EL (cell line): Measurements from ENCODE around the gene MASP1.
A peak's percentile ranks its signal among the peaks of the same experiment; 100 is the strongest.

Experiments used
- DNase-seq: peaks from one replicate; pipeline ENCODE4 v3.0.0-alpha.2; 2016

MASP1 gene, protein sequence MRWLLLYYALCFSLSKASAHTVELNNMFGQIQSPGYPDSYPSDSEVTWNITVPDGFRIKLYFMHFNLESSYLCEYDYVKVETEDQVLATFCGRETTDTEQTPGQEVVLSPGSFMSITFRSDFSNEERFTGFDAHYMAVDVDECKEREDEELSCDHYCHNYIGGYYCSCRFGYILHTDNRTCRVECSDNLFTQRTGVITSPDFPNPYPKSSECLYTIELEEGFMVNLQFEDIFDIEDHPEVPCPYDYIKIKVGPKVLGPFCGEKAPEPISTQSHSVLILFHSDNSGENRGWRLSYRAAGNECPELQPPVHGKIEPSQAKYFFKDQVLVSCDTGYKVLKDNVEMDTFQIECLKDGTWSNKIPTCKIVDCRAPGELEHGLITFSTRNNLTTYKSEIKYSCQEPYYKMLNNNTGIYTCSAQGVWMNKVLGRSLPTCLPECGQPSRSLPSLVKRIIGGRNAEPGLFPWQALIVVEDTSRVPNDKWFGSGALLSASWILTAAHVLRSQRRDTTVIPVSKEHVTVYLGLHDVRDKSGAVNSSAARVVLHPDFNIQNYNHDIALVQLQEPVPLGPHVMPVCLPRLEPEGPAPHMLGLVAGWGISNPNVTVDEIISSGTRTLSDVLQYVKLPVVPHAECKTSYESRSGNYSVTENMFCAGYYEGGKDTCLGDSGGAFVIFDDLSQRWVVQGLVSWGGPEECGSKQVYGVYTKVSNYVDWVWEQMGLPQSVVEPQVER

DNA sequence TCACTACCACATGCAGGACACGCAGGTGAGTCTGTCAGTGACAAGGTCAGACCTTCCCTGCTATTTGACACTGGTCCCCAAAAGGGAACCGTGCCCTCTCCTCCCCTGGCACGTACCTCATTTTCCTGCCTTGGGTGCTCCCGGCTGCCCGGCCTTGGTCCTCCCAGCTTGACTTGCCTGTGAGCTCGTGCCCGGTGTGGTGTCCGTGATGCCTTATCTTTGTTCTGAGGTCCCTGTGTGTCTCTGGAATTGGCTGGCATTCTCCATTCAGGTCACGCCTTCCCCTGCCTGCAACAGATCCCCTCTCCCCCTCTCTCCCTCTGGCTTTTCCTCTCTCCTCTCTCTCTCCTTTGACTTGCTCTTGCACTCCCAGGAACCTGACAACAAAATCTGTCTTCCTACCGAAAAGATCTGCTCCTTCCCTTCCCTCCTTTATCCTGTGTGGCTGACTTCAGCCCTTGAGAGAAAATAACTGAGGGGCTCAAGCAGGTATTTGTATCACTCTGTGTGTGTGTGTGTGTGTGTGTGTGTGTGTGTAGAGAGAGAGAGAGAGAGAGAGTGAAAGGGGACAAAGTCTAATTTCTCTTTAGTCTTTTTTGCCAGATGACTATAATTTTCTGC lies at the start of gene MASP1:
MASP1 (minus strand) TSS at position 226 of the 621 bp plus-strand sequence; CDS start at position 121, 105 bp downstream.
- DNase-seq, result peak; percentile 52

DNA sequence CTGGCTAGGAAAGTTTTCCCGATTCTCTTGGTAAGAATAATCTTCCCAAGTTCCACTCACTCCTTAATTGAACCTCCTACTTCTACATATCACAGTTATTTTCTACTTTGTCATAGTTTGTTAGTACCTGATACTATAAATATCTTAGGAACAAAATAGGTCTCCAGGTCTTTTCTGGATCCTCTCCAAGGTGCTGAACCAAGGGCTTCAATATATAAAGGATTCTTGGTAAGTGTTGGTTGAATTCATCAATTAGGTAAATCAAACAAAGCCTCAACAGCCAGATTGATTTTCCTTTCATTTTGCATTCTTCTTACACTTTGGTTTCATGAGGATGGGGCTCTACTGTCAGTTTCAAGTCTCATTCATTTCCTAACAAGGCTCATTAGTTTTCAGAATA lies 49.0 kb upstream of the MASP1 start:
- DNase-seq, result no peak

DNA sequence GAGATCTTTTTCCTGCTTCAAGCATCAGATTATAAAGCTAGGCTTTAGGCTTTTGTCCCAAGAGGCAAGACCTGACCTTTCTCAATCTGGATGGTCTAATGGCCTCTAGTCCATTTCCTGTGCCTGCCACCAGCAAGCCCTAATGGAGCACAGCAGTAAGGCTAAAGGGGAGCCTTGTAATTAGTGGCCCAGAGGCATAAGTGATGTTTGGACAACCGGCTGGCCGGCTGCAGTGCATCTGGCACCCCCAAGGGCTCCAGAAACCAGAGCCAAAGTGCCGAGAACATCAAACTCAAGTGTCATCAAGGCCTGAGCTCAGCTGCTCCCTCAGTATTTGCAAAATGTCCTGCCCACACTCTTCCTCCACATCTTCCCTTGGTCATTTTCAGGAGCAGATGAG lies 44.8 kb upstream of the MASP1 start:
- no peak for DNase-seq

DNA sequence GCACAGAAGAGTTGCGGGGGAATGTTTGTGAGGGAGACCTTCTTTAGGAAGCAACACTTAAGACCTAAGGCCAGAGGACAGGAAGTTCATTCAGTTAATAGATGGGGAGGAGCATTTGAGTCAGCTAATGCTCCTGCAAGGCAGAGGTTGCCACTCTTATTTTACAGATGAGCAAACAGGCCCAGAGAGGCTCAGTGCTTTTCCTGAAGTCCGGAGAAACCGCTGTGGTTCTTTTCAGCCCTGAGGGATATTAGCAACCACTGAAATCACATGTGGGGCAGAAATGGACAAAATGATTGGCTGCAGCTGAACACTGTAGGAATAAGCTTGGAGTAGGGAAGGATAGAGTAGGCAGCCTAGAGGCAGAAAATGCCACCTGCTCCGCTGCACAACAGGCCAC lies 43.4 kb upstream of the MASP1 start:
- DNase-seq, result no peak

DNA sequence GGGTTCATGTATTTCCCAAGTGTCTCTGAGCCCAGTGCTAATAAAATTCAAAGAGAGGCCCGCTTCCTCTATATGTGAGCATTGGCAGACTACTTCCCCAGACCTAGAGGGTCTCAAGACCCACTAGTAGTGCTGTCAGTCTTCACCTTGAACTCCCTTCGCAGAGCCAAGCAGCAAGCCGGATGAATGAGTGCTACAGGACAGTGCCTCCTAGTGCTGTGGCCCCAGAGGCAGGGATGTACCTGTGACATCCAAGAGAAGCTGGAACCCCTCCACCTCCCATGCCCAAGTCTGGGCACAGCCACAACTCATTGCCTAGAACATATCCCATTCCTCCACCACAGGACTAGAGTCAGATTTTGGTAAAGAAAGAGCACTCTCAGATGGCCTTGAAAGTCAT lies 37.2 kb upstream of the MASP1 start:
- no peak for DNase-seq

DNA sequence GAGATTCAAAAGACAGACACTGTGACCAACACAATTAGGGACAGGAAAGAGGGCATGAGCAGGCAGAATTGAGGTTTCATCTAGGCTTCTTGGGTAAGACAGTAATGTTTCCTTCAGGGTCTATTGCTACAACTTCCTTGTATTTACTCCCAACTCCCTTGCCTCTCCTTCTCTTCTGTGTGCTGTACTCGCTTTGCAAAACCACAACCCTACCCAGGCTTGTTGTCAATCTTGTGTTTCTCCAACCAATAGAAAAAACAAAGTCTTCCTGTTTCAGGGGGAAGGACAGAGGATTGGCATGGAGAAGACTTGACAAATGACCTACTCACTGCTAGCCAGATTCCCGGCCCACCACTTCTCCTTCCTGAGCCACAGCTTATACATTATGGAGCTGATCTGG lies 36.3 kb upstream of the MASP1 start:
- DNase-seq, result no peak

DNA sequence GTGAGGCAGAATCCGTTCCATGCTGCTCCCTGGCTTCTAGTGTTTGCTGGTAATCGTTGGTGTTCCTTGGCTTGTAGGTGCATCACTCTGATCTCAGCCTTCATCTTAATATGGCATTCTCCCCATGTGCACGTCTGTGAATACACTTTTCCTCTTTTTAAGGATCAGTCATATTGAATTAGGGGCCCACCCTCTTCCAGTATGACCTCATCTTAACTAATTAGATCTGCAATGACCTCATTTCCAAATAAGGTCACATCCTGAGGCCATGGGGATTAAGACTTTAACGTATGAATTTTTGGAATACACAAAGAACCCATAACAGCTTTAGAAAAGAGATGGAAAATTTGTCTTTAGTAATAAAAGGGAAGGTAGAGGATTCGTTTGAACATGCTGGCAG lies 34.1 kb upstream of the MASP1 start:
- DNase-seq, result no peak

DNA sequence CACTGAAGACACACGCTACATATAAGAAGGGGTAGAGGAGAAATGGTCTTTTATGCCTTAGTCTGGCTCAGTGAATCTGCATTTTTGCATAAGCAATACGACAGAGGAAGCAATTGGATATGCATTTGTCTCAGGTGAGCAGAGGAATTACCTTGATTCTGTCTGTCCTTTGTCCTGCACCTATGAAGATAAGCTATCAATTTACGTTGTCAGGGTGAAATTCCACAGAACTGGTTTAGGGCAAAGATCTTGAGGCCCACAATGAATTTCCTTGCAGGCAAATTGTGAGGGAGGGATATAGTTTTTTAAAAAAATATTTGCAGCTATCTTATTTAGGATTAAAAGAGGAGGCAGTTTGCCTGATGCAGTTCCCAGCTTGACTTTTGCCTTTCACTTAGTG lies 31.6 kb upstream of the MASP1 start:
- DNase-seq, result no peak

DNA sequence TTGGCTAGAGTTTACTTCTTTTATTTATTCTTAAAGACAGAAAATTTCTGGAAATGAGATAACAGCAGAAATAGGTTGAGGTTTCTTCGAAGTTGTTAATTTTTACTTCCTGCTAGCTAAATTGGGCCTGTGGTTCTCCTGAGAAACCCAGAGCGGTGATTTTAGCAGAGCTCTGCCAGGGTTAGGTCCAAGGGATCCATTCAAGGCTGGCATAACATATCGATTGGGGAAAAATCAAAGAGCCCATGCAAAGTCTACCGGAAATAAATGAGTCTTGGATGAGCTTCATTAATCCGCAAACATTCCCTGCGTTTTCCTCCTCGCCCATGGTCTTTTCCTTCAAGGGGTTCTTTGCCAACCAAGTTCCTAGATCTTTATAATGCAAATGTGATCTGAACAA lies 30.8 kb upstream of the MASP1 start:
- no peak for DNase-seq

DNA sequence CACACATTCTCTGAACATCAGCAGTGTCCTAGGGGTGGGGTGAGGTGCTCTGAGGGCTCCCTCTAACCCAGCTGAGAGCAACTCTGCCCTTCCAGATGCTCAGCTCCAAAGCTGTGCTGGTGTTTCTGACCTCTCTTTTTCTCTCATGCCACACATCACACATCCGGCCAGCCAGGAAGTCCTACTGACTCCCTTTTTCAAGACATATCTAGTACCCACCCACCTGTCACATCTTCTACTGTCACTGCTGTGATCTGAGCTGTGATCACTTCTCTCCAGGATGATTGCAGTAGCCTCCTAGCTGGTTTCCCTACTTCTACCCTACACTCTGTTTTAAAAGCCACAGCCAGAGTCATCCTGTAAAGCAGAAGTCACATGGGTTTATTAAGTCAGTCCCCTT lies 30.2 kb upstream of the MASP1 start:
- DNase-seq, result no peak

DNA sequence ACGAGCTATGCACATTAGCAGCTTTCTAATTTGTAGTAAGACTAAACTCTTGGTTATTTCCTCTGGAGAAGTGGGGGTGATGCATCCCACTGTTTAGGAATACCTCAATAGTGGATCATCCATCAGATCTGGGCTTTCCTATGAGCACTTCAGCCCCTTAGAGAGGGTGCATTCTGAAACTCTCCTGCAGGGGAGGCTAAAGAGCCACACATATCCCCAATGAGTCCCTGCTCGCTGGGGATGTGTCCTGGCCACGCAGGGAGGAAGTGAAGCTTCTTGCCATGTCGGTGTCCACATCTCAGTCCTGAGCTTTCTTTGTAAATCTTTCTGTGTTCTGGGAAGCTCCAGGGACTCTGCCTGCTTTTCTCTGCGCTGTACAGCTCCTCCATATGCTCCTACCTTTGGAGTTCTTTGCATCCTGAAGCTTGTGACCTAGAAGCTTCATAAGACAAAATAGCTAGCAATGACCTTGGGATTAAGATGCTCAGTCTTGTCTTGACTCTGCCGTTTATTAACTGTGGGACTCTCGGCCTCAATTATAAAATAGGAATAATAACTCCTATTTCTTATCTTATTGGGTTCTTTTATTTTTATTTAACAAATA lies 28.3 kb upstream of the MASP1 start:
- DNase-seq, result peak; percentile 86

DNA sequence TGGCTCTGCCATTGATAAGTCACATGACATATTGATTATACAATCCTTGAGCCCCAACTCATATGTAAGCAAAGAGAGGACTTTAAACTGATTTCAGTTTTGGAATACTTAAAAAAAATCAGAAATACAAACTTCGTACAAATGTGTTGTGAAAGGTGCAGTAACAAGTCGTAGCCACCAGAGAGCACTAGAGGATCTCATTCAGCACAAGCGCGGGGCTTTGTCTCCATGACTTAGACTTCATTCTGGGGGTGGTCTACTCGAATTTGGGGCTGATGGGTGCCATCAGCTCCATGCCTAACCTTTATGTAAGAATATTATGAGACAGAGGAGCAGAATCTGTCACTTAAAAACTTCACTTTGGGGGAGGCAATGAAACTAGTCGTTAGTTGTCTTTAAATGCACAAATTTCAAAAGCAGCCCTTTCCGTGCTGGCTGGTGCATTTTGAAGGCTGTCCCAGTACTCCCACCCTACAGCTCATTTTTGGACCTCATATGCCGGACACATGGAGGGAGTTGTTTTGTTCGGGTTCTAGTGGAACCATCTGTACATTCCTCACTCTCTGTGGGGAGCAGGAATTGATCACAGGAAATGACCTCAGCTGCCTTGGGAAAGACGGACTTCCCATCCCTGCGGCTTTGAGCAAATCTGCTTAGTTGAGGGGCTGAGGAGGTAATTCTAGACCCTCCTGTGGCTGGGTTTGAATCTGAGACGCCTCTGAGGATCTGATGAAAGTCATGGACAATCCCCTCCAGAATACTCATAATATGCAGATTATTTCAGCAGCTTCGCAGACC lies 27.5 kb upstream of the MASP1 start:
- peak; percentile 86 for DNase-seq

DNA sequence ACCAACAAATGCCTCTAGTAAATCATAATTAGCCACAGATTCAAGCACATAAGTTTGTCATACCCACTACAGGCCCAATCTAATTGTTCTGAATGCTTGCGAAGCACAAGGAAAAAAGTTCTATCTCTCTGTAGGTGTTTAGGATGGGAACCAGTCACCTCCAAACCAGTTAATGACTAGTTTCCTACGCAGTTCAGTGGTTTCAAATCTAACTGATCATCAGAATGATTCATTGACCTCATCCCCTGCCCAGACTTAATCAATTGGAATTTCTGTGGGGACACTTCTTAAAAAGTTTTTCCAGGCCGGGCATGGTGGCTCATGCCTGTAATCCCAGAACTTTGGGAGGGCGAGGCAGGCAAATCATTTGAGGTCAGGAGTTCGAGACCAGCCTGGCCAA lies 24.3 kb upstream of the MASP1 start:
- DNase-seq, result peak; percentile 57

DNA sequence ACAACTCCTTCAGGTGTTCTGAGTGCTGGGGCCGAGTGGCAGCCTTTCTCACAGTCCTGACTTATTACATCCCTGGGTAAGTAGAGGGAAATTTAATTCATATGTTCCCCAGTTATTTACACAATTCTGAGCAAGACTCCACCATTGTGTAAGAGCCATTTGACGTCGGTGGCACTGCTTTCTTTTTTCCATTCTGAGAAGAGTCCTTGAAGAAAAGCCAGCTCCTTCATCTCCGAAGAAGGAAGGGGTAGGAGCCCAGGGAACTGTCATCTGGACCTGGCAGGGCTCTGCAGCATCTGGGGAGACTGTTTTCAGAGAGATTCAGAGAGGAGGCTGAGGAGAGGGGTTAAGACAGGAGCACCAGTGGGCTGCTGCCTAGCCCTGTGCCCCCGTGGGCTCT lies 22.6 kb upstream of the MASP1 start:
- DNase-seq, result no peak

DNA sequence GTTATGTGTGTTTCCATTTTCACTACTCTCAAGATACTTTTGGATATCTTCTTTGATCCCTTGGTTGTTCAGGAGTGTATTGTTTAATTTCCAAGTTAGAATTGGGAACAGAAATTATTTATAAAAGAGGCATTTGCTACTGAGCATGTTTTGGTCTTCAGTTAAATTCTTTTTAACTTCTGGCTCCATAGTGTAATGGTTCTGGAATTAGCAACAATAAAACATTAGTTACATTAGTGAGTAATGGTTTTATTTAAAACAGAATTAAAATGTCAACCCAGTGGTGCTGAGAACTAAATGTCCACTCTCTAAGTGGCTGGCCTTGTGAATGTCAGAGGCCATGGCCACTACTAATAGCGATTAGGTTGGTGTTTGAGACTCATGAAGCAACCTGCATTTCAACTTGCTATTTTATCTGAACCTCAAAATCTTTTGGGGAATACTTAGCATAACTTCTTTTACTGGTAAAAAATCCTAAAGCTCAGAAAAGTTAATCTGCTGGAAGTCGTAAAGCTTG lies 19.5 kb upstream of the MASP1 start:
- no peak for DNase-seq

DNA sequence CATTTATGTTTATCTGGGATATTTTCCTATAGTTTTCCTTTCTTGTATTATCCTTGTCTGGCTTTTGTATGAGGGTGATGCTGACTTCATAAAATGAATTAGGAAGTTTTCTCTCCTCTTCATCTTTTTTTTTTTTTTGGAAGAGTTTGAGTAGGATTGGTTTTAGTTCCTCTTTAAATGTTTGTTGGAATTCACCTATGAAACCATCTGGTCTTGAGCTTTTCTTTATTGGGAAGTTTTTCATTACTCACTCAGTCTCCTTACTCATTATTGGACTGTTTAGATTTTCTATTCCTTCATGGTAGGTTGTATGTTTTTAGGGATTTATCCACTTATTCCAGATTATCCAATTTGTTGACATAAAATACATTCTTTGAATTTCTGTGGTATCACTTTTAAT lies 18.7 kb upstream of the MASP1 start:
- DNase-seq, result no peak

DNA sequence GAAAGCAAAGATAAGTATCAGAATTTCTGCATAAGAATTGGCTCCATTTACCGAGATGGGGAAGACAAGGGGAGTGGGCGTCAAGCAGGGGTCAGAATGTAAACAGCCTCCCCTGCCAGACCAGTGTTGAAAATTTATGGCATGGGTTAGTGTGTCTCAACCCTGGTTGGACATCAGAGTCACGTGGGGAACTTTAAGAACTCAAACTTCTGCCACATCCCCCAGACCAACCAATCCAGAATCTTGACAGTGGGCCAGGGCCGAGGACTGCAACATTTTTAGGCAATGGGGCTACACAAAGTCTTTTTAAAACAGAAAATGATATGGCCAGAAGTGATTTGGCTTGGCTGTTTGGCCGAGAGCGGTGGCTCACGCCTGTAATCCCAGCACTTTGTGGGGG lies 14.3 kb upstream of the MASP1 start:
- DNase-seq, result no peak

DNA sequence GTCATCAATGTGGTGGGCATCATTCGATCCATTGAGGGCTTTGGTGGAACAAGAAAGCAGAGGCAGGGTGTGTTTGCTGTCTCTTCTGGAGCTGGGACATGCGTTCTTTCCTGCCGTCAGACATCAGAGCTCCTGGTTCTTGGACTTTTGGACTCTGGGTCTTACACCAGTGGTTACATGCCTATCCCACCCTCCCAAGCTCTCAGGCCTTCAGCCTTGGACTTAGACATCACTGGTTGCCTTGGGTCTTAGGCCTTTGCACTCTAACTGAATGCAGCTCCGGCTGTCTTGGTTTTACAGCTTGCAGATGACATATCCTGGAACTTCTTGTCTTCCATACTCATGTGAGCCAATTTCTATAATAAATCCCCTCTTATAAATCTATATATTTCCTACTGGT lies 8.1 kb upstream of the MASP1 start:
- no peak for DNase-seq

DNA sequence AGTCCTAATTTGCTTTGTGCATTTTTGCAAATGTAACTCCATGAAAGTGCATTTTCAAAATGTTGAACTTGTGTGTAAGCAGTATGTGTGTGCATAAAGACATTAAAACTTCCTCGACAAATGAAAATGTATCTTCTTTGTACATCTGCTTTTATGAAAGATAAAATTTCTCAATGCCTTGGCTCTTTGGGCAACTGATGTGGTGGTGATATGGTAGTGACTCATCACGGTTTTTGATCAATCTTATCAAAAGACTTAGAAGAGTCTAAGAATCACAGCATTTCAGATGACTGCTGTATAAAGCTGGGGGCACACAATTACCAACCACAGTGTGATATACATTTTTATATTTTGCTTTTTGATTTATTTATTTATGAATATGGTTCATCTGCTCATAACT lies 5.4 kb upstream of the MASP1 start:
- no peak for DNase-seq

DNA sequence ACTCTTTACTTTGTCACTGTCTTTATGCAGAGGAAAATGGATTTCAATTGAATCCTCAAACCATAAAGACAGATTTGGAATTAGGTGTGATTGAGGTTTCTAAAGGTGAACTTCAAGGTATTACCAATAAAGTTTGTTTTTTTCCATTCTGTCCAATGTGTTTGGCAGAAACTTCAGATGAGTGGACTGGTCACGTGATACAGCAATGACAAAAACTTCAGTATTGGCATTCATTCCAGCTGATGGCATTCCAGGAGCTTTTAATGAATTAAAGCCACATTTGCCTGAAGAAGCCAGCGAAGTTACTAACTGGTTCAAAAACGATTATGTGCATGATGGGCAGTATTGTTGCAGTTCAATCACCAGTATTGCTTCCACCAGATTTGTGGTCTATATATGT lies 4.5 kb upstream of the MASP1 start:
- peak; percentile 14 for DNase-seq

DNA sequence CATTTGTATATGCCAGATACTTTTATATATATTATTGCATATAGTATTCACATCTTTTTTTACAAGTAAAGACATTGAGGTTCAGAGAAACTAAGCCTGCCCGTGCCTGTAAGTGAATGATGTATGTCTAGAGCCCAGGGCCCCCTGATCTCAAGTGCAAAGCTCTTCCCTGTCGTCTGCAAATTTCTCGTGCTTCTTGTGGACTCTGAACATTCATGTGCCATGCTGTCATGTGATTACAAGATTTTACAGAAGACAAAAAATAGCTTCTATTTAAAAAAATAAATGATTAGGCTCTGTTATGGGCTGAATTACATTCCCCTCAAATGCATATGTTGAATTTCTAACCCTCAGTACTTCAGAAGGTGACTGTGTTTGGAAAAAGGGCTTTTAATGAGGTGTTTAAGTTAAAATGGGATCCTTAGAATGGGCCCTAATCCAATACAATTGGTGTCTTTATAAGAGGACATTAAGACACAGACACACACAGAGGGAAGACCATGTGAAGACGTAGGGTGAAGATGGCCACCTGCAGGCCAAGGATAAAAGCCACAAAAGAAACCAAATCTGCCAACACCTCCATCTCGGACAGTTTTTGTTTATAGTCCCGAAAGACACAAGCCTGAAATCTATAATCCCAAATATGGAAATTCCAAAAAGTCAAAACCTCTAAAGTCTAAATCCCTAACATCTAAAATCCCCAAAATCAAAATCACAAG lies 3.9 kb upstream of the MASP1 start:
- DNase-seq, result peak; percentile 30
